ENCODE measurements around the gene GPX5. TPM values are rescaled to one million over a fixed set of nuclear protein-coding genes. Genes with fewer than 3 reads are reported as not detected.

Gene GPX5
- total and polyA plus RNA-seq, 7 donors = not detected

DNA sequence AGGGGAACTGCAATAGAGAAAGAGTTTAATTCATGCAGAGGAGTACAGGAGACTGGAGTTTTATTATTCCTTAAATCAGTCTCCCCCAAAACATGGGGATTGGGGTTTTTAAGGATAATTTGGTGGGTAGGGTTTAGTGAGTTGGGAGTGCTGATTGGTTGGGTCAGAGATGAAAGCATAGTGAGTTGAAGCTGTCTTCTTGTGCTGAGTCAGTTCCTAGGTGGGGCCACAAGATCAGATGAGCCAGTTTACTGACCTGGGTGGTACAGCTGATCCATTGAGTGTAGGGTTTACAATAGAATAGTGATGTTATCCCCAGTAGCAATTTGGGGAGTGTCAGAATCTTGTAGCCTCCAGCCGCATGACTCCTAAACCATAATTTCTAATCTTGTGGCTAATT is 39.1 kb upstream of the GPX5 start:
- Histone ChIP-seq H3K27ac (no peak overlapping the region), H3K4me1 (peaks cover 0 to 8% (median 0%) of the 10 kb centered on the region in 4 donors), H3K9me3 (no peaks in the 10 kb centered on the region), H3K27me3 (peaks cover 6 to 42% (median 18%) of the 10 kb centered on the region in 3 donors), H3K36me3 (no peaks in the 10 kb centered on the region), H3K4me3 (no peak overlapping the region)
- TF ChIP-seq POLR2AphosphoS5 (IDR thresholded peaks at IDR 0.05) = no peak
- no peak for TF ChIP-seq EP300 (IDR thresholded peaks at IDR 0.05)
- TF ChIP-seq POLR2A (IDR thresholded peaks at IDR 0.05) = no peak
- WGBS, 2 donors = 95 to 98% methylated on average over 1 of the region's 1 CpG
- DNase-seq = no peak
- intact Hi-C loops (cut with DNase I) = no loop called here

DNA sequence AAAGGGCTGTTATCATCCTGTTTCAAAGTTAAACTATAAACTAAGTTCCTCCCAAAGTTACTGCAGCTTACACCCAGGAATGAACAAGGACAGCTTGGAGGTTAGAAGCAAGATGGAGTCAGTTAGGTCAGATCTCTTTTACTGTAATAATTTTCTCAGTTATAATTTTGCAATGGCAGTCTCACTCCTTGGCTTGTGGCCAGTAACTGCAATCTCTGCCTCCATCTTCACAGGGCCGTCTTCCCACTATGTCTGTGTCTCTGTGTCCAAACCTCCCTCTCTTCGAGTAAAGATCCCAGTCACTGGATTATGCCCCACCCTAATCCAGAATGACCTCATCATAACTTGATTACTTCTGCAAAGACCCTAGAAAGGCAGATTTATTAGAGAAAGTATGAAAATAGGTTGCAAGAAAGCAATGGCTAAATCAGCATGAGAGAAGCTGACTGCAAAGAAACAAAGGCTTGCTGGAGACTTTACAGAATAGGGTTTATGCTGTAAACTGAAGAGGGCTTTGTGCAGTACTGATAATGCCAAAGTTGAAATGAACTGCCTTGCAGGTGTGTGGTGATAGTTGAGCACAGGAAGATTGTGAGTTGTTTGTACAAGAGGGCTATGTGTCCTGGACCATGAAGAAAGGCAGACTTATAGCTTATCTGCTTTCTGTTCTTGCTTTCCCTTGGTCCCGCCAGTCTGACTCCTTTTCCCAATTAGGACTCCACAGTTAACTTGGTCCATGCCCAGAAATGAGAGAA is 38.5 kb upstream of the GPX5 start:
- H3K27ac ChIP-seq = no peak overlapping the region
- no peaks in the 10 kb centered on the region for H3K36me3 ChIP-seq
- no peak overlapping the region for H3K4me3 ChIP-seq
- 64 to 82% methylated on average over 3 of the region's 3 CpGs for WGBS, 2 donors
- DNase-seq = no peak
- TF ChIP-seq EP300 (IDR thresholded peaks at IDR 0.05) (no peak), POLR2A (IDR thresholded peaks at IDR 0.05) (no peak), POLR2AphosphoS5 (IDR thresholded peaks at IDR 0.05) (no peak)
- TF ChIP-seq, protein P1, sequence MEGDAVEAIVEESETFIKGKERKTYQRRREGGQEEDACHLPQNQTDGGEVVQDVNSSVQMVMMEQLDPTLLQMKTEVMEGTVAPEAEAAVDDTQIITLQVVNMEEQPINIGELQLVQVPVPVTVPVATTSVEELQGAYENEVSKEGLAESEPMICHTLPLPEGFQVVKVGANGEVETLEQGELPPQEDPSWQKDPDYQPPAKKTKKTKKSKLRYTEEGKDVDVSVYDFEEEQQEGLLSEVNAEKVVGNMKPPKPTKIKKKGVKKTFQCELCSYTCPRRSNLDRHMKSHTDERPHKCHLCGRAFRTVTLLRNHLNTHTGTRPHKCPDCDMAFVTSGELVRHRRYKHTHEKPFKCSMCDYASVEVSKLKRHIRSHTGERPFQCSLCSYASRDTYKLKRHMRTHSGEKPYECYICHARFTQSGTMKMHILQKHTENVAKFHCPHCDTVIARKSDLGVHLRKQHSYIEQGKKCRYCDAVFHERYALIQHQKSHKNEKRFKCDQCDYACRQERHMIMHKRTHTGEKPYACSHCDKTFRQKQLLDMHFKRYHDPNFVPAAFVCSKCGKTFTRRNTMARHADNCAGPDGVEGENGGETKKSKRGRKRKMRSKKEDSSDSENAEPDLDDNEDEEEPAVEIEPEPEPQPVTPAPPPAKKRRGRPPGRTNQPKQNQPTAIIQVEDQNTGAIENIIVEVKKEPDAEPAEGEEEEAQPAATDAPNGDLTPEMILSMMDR (IDR thresholded peaks at IDR 0.05) = no peak
- peaks cover 0 to 8% (median 0%) of the 10 kb centered on the region in 4 donors for H3K4me1 ChIP-seq
- H3K27me3 ChIP-seq = peaks cover 9 to 48% (median 18%) of the 10 kb centered on the region in 3 donors
- H3K9me3 ChIP-seq = no peaks in the 10 kb centered on the region
- intact Hi-C loops (cut with DNase I) = no loop called here

DNA sequence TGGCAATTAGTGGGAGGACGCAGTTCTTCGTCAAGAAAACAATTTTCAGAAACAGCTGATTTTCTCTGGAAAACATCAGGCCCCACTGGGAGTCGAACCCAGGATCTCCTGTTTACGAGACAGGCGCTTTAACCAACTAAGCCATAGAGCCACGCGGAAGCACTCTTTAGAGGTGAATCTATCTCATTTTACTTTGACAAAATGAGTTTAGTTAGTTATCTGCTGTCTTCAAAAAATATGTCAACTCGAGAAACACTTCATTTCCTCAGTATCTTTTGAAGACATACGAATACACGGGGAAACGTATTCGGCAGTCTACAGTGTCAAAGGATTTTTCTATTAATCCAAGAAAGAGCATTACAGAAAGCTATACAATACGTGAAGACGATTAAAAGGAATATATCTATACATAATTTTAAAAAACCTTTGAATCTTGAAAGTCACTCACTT is 36.7 kb upstream of the GPX5 start:
- H3K36me3 ChIP-seq = no peaks in the 10 kb centered on the region
- peak overlapping the region in 1 of 4 donors; percentile 37 for H3K4me3 ChIP-seq
- peaks cover 9 to 54% (median 18%) of the 10 kb centered on the region in 3 donors for H3K27me3 ChIP-seq
- intact Hi-C loops (cut with DNase I) = no loop called here
- no peak for DNase-seq
- H3K4me1 ChIP-seq = peaks cover 0 to 8% (median 0%) of the 10 kb centered on the region in 4 donors
- TF ChIP-seq EP300 (IDR thresholded peaks at IDR 0.05) (no peak), POLR2AphosphoS5 (IDR thresholded peaks at IDR 0.05) (no peak), POLR2A (IDR thresholded peaks at IDR 0.05) (no peak)
- TF ChIP-seq, protein P1 (IDR thresholded peaks at IDR 0.05) = no peak
- H3K9me3 ChIP-seq = no peaks in the 10 kb centered on the region
- no peak overlapping the region for H3K27ac ChIP-seq
- WGBS, 2 donors = 23 to 49% methylated on average over 14 of the region's 14 CpGs

DNA sequence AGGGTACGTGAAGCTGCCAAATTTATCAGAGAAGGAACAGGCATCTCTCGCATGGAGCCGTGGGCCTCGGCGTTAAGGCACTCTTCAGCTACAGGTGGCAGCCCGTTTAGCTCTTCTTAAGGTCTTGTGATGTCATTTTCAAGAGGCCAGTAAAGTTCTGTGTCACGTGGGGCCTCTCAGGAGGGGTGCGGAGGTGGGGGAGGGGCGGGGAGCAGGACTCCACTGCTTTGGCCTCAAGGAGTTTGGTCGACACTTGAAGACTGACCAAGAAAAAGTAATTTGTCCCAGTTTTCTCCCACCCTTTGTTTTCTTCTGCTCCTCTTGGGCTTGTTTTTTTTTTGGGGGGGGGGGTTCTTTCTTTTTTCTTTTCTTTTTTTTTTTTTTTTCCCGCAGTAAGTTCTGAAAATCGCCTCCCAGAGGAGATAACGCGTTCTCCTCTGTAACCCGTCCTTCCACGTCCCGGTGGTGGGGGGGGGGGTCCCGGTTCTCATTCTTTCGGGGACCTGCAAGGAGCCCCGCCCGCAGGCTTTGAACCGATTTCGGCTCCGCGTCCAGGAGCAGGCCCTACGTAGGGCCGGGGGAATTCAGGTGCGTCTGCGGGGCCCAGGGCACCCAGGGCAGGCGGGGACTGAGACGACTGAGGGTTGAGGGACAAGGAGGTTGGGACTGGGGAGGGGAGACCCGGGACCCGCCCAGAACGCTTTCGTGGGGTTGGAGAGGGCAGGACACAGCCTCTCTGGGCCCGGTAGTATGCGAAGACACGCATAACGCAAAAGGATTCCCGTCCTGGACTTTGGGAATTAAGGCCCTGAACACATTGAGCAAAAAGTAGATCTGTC is 36.1 kb upstream of the GPX5 start:
- 4 to 11% methylated on average over 40 of the region's 40 CpGs for WGBS, 2 donors

More for the DNA sequence above, 36.1 kb upstream of the GPX5 start:
- Histone ChIP-seq H3K9me3 (no peaks in the 10 kb centered on the region), H3K27ac (peak overlapping the region in 1 of 4 donors; percentile 10), H3K36me3 (no peaks in the 10 kb centered on the region), H3K4me1 (peaks cover 0 to 8% (median 0%) of the 10 kb centered on the region in 4 donors), H3K27me3 (peaks cover 9 to 54% (median 18%) of the 10 kb centered on the region in 3 donors), H3K4me3 (peak overlapping the region in 3 of 4 donors; percentile 6 to 40 (median 37))
- TF ChIP-seq POLR2A (IDR thresholded peaks at IDR 0.05) = no peak
- no peak for TF ChIP-seq POLR2AphosphoS5 (IDR thresholded peaks at IDR 0.05)
- TF ChIP-seq, protein P1 (IDR thresholded peaks at IDR 0.05) = no peak
- TF ChIP-seq EP300 (IDR thresholded peaks at IDR 0.05) = no peak
- intact Hi-C loops (cut with DNase I) = no loop called here
- peak; percentile 74 for DNase-seq
